ENCODE data around the gene TAS2R60.

- no peak for TF ChIP-seq CTCF (conservative IDR thresholded peaks at IDR 0.05; ENCODE audit: low read depth, low read length)
- TF ChIP-seq EZH2 (IDR thresholded peaks at IDR 0.05; ENCODE audit: borderline replicate concordance, low read depth, low read length, poor library complexity, severe bottlenecking), result no peak
These were observed 970 bp downstream of the TAS2R60 start for GRCh38 chr7:143444063-143444782.

All from A673 (cell line).